Lower lobe of right lung (tissue), 2 donors: ENCODE data around the gene L3MBTL4. TPM values are rescaled to one million over a fixed set of nuclear protein-coding genes. Genes with fewer than 3 reads are reported as not detected.

Experiments used
- ATAC-seq, 2 donors: fragments of 200-7000 bp; cut with Tn5 transposase; one replicate each; pipeline ENCODE4 v1.9.1; 2020 to 2022; ENCODE audit warnings: mild to moderate bottlenecking in 2 of 2, moderate library complexity in 2 of 2
- DNase-seq: peaks from one replicate; pipeline ENCODE4 v3.0.0-alpha.2; 2020
- H3K27ac ChIP-seq: fragments of 200-600 bp; one replicate; pipeline ENCODE4 v1.8.0; 2022
- H3K27me3 ChIP-seq: fragments of 200-600 bp; one replicate; pipeline ENCODE4 v1.8.0; 2022; ENCODE audit warnings: low read depth
- H3K36me3 ChIP-seq: fragments of 200-600 bp; one replicate; pipeline ENCODE4 v1.8.0; 2022; ENCODE audit warnings: mild to moderate bottlenecking
- H3K4me1 ChIP-seq: fragments of 200-600 bp; one replicate; pipeline ENCODE4 v1.8.0; 2022
- H3K4me3 ChIP-seq: fragments of 200-600 bp; one replicate; pipeline ENCODE4 v1.8.0; 2022; ENCODE audit warnings: mild to moderate bottlenecking
- H3K9me3 ChIP-seq: fragments of 200-600 bp; one replicate; pipeline ENCODE4 v1.8.0; 2022
- CTCF ChIP-seq: fragments of 200-600 bp; IDR thresholded peaks from one replicate; pipeline ENCODE4 v1.8.0; 2022; ENCODE audit warnings: antibody characterized with exemption, mild to moderate bottlenecking
- intact Hi-C: fragments of 100-400 bp; cut with DNase I; formaldehyde crosslinking; loops from one replicate; pipeline ENCODE4 v1.11.0; 2022
- total RNA-seq: library from RNA; stranded (reverse); fragmentation: NEBNext Ultra II Directional; extraction: Animal tissue kit (Norgen Biotek cat#: 25700); gene quantifications from one replicate; pipeline ENCODE4 v1.2.1, GENCODE V29; 2021
- donor health status: DM: no; HTN: yes; CAD: no; lungs with severe emphysema.

Gene L3MBTL4
- total RNA-seq, 1 donor from 2014 or later, result 16.9 TPM

GRCh38 chr18:6022074-6022444, 392.7 kb downstream of the L3MBTL4 start:
- H3K4me3 ChIP-seq, result no peak overlapping the region
- intact Hi-C loops, result no loop called here
- H3K9me3 ChIP-seq, result no peaks in the 10 kb centered on the region
- H3K27ac ChIP-seq, result no peak overlapping the region
- H3K4me1 ChIP-seq, result no peaks in the 10 kb centered on the region
- H3K27me3 ChIP-seq, result no peaks in the 10 kb centered on the region
- no peak for TF ChIP-seq CTCF
- no peak for DNase-seq
- H3K36me3 ChIP-seq, result no peaks in the 10 kb centered on the region
- ATAC-seq, result no peak

- no peaks in the 10 kb centered on the region for H3K27me3 ChIP-seq
- H3K36me3 ChIP-seq, result no peaks in the 10 kb centered on the region
- DNase-seq (no peak), ATAC-seq (no peak)
- intact Hi-C loops, result no loop called here
- no peak overlapping the region for H3K4me3 ChIP-seq
- no peaks in the 10 kb centered on the region for H3K4me1 ChIP-seq
- no peak overlapping the region for H3K27ac ChIP-seq
- TF ChIP-seq CTCF, result no peak
- no peaks in the 10 kb centered on the region for H3K9me3 ChIP-seq
Observed at GRCh38 chr18:6021306-6022073, 393.2 kb downstream of the L3MBTL4 start.

- no peak for TF ChIP-seq CTCF
- H3K36me3 ChIP-seq, result no peaks in the 10 kb centered on the region
- no peaks in the 10 kb centered on the region for H3K4me1 ChIP-seq
- no peak overlapping the region for H3K4me3 ChIP-seq
- no peaks in the 10 kb centered on the region for H3K27me3 ChIP-seq
- no peak overlapping the region for H3K27ac ChIP-seq
- intact Hi-C loops, result no loop called here
- H3K9me3 ChIP-seq, result no peaks in the 10 kb centered on the region
- DNase-seq (no peak), ATAC-seq (no peak)
Observed at GRCh38 chr18:6018671-6019070, 396.0 kb downstream of the L3MBTL4 start.

GRCh38 chr18:6017171-6017570, 397.5 kb downstream of the L3MBTL4 start:
- Histone ChIP-seq H3K36me3 (no peaks in the 10 kb centered on the region), H3K4me3 (no peak overlapping the region), H3K9me3 (no peaks in the 10 kb centered on the region), H3K4me1 (no peaks in the 10 kb centered on the region), H3K27me3 (no peaks in the 10 kb centered on the region), H3K27ac (no peak overlapping the region)
- intact Hi-C loops, result no loop called here
- no peak for DNase-seq
- no peak for ATAC-seq
- no peak for TF ChIP-seq CTCF

- no peaks in the 10 kb centered on the region for H3K36me3 ChIP-seq
- ATAC-seq (no peak), DNase-seq (no peak)
- H3K4me1 ChIP-seq, result no peaks in the 10 kb centered on the region
- no peak overlapping the region for H3K4me3 ChIP-seq
- H3K9me3 ChIP-seq, result no peaks in the 10 kb centered on the region
- intact Hi-C loops, result no loop called here
- H3K27ac ChIP-seq, result no peak overlapping the region
- no peaks in the 10 kb centered on the region for H3K27me3 ChIP-seq
- TF ChIP-seq CTCF, result no peak
Observed at GRCh38 chr18:6015364-6015763, 399.3 kb downstream of the L3MBTL4 start.
